Lower leg skin (tissue), 3 donors: ENCODE measurements around the gene DRAXIN.

ENCODE experiments used
- POLR2A ChIP-seq, 2 donors: fragments of 450-650 bp; IDR thresholded peaks; one replicate each; pipeline ENCODE4 v1.6.1; 2016 to 2017; ENCODE audit warnings: antibody characterized with exemption in 2 of 2, mild to moderate bottlenecking in 1 of 2, moderate library complexity in 1 of 2
- TF ChIP-seq, protein P1 (sequence below), 3 donors: fragments of 450-650 bp; IDR thresholded peaks; one replicate each; pipeline ENCODE4 v1.5.1; 2016; ENCODE audit warnings: antibody characterized with exemption in 3 of 3, mild to moderate bottlenecking in 3 of 3, moderate library complexity in 2 of 3

DNA sequence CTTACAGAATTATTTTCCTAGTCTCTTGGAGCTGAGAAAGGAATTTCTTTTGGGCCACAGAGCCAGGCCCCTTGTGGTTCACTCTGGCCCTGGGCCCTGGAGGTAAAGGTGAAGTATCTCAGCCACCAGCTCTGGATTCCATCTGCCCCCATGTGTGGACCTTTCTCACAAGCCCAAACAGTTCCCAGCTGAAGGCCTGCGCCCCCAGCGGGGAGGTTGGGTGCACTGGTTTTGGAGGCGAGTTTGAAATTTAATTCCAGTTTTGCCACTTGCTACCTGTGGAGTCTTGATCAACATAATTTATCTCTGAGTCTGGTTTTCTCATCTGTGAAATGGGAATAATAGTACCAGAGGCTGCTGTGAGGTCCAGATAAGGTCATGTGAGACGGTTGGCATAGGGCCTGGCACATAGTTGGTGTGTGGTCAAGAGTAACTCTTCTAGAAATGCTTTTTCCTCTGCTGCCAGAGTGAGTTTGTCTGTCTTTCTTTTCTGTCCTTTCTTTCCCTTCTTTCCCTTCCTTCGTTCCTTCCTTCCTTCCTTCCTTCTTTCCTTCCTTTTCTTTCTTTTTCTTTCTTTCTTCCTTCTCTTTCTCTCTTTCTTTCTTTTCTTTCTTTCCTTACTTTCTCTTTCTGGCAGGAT lies 50.5 kb downstream of the DRAXIN start:
- TF ChIP-seq, protein P1, sequence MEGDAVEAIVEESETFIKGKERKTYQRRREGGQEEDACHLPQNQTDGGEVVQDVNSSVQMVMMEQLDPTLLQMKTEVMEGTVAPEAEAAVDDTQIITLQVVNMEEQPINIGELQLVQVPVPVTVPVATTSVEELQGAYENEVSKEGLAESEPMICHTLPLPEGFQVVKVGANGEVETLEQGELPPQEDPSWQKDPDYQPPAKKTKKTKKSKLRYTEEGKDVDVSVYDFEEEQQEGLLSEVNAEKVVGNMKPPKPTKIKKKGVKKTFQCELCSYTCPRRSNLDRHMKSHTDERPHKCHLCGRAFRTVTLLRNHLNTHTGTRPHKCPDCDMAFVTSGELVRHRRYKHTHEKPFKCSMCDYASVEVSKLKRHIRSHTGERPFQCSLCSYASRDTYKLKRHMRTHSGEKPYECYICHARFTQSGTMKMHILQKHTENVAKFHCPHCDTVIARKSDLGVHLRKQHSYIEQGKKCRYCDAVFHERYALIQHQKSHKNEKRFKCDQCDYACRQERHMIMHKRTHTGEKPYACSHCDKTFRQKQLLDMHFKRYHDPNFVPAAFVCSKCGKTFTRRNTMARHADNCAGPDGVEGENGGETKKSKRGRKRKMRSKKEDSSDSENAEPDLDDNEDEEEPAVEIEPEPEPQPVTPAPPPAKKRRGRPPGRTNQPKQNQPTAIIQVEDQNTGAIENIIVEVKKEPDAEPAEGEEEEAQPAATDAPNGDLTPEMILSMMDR (IDR thresholded peaks at IDR 0.05) = no peak
- no peak for TF ChIP-seq POLR2A (IDR thresholded peaks at IDR 0.05)
